ENCODE measurements around the gene SEPTIN1. TPM values are rescaled to one million over a fixed set of nuclear protein-coding genes. Genes with fewer than 3 reads are reported as not detected.

The SEPTIN1 gene, protein sequence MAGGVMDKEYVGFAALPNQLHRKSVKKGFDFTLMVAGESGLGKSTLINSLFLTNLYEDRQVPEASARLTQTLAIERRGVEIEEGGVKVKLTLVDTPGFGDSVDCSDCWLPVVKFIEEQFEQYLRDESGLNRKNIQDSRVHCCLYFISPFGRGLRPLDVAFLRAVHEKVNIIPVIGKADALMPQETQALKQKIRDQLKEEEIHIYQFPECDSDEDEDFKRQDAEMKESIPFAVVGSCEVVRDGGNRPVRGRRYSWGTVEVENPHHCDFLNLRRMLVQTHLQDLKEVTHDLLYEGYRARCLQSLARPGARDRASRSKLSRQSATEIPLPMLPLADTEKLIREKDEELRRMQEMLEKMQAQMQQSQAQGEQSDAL
- total RNA-seq (1 to 10 TPM in 1 of 2 donors, under 1 TPM in 1; 0.63 to 2.4 TPM), polyA plus RNA-seq (ENCODE audit: insufficient read depth, low read depth, low replicate concordance) (3.9 TPM)
- long read RNA-seq, donor 1, partial matches to known transcripts = 5 of 5 reads
- long read RNA-seq, donor 1, other reads (novel, unspliced or antisense) = 0 of 5 reads
- long read RNA-seq, donor 2 = 0 reads

DNA sequence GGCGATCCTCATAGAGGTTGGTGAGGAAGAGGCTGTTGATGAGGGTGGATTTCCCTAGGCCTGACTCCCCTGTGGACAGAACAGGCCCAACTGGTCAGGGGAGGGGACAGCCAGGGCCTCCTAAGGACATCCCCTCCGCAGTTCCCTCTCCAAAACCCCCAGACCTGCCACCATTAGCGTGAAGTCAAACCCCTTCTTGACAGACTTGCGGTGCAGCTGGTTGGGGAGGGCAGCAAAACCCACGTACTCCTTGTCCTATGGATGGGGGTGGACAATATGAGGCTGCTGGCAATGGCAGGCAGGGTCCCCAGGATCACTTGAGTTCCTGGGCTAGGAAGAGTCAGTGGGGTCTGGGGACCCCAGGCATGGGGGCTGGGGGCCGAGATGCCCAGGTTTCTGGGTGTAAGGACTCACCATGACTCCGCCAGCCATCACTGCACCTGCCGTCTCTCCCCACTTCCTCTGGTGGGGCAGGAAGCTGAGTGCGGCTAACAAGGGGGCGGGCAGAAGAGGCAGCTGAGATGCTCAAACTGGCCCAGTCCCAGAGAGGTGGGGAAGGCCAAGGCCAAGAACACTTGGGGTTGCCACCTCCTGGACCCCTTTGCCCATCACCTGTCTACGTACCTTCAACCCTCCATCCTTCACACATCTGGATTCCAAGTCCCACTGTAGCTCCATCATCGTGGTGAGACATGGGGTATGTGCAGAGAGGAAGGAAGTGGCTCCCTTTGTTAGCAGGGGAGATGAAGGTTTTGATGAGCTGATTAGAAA lies at the start of gene SEPTIN1:
TSS of gene SEPTIN1 (minus strand) at position 451 of the 771 bp plus-strand sequence. CDS start at position 432, 19 bp downstream.
- TF ChIP-seq, protein P1, sequence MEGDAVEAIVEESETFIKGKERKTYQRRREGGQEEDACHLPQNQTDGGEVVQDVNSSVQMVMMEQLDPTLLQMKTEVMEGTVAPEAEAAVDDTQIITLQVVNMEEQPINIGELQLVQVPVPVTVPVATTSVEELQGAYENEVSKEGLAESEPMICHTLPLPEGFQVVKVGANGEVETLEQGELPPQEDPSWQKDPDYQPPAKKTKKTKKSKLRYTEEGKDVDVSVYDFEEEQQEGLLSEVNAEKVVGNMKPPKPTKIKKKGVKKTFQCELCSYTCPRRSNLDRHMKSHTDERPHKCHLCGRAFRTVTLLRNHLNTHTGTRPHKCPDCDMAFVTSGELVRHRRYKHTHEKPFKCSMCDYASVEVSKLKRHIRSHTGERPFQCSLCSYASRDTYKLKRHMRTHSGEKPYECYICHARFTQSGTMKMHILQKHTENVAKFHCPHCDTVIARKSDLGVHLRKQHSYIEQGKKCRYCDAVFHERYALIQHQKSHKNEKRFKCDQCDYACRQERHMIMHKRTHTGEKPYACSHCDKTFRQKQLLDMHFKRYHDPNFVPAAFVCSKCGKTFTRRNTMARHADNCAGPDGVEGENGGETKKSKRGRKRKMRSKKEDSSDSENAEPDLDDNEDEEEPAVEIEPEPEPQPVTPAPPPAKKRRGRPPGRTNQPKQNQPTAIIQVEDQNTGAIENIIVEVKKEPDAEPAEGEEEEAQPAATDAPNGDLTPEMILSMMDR (IDR thresholded peaks at IDR 0.05) = no peak
- no peak for TF ChIP-seq POLR2A (IDR thresholded peaks at IDR 0.05)
- 73% methylated on average over 12 of the region's 12 CpGs for WGBS, 2 donors
- no peaks in the 10 kb centered on the region for H3K9me3 ChIP-seq
- intact Hi-C loops (cut with DNase I; ENCODE audit: low total_unique reads) = no loop called here
- H3K4me3 ChIP-seq = no peak within 1 kb of the TSS
- no peak within 1 kb of the TSS for H3K27ac ChIP-seq
- no peaks in the 10 kb centered on the region for H3K27me3 ChIP-seq
- DNase-seq = no peak
- H3K4me1 ChIP-seq = peaks cover 8% of the 10 kb centered on the region
- no peaks in the 10 kb centered on the region for H3K36me3 ChIP-seq (ENCODE audit: low read depth, missing control alignments)

DNA sequence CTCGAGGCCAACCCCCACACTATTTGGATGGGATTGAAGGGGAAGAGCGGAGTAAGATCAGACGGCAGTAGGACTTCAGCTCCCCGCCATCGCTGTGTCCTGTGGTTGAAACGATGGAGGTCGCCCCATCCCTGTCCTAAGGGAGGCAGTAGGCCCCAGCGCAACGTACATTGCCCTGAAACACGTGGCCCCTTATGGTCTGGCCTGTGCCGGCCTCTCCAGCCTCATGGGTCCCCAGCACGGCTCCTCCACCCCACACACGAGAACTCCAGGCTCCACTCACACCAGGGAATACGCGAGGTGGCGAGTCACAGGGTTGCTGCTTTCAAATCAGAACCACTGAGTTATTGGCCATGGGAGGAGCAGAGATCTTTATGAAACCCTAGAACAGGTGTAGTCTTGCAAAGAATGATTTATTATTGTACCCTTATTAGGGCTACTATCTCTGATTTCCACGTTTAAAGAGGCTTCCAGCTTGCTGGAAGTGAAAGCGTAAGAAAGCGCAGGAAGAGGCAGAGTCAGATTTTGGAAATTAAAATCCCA lies 48.1 kb upstream of the SEPTIN1 start:
- Histone ChIP-seq H3K36me3 (ENCODE audit: low read depth, missing control alignments) (no peaks in the 10 kb centered on the region), H3K4me3 (peak overlapping the region; percentile 63 to 71), H3K4me1 (peaks cover 12% of the 10 kb centered on the region), H3K9me3 (no peaks in the 10 kb centered on the region), H3K27me3 (no peaks in the 10 kb centered on the region), H3K27ac (peak overlapping the region; percentile 48 to 75)
- intact Hi-C loops (cut with DNase I; ENCODE audit: low total_unique reads) = no loop called here
- no peak for DNase-seq
- TF ChIP-seq POLR2A (IDR thresholded peaks at IDR 0.05) = no peak
- TF ChIP-seq, protein P1 (IDR thresholded peaks at IDR 0.05) = no peak
- WGBS, 2 donors = 31 to 39% methylated on average over 16 to 19 of the region's 19 CpGs

DNA sequence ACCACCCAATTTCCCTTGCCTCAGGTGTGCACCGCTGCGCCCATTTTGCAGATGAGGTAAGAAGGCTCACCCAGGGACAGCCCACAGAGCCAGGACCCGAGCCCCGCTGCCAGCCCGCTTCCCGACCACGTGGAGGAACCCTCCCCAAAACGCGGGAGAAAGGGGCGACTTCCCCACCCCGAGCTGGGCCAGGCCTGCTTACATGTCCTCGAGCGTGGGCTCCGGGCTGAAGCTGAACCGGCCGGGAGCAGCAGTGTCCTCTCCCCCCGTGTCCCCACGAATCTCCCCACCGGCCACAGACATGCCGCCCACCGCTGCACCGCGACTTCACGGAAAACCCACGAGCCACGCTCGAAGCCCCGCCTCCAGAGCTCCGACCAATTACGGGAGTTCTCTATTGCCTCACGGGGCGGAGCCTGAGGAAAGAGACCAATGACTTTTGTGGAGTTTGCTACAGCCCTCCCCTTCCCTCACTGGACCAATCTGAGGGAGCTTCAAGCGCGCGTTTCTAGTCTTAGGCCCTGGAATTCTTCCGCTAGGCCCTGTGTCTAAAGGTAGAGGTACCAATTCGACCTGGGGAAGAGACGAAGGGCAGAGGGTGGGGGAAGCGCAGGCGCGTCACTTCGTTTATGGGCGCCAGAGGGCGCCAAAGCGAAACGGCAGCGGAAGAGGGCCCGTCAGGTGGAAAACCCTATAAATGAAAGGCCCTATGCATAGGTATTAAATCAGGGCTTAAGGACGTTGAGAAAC lies 47.5 kb upstream of the SEPTIN1 start, which contains the start of gene DCTPP1:
TSS of gene DCTPP1 (minus strand) at position 353 of the 750 bp plus-strand sequence. CDS start at position 303, 50 bp downstream.
- peak within 1 kb of the TSS; percentile 63 to 71 for H3K4me3 ChIP-seq
- WGBS, 2 donors = 0% methylated on average over 13 to 47 of the region's 49 CpGs
- TF ChIP-seq POLR2A (IDR thresholded peaks at IDR 0.05) = no peak
- TF ChIP-seq, protein P1 (IDR thresholded peaks at IDR 0.05) = peak; percentile 65 to 83 (median 77)
- no peaks in the 10 kb centered on the region for H3K9me3 ChIP-seq
- DNase-seq = peak; percentile 98
- peak within 1 kb of the TSS; percentile 48 to 75 for H3K27ac ChIP-seq
- H3K36me3 ChIP-seq (ENCODE audit: low read depth, missing control alignments) = no peaks in the 10 kb centered on the region
- H3K4me1 ChIP-seq = peaks cover 12% of the 10 kb centered on the region
- intact Hi-C loops (cut with DNase I; ENCODE audit: low total_unique reads) = no loop called here
- no peaks in the 10 kb centered on the region for H3K27me3 ChIP-seq

DNA sequence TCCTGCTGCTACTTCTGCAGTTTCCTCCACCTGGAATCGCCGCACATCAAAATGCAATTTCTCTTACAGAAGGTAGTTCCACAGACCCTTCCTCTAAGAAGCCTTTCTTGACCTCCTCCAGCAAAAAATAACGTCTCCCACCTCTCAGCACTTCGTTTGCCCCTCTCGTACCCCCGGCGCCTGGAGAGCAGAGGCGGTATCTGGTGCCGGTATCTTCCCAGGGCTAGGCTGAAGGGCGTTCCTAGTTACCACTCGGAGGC lies 47.0 kb upstream of the SEPTIN1 start:
- Histone ChIP-seq H3K9me3 (no peaks in the 10 kb centered on the region), H3K27ac (peak overlapping the region; percentile 48 to 75), H3K4me1 (peaks cover 12% of the 10 kb centered on the region), H3K4me3 (peak overlapping the region; percentile 63 to 71), H3K36me3 (ENCODE audit: low read depth, missing control alignments) (no peaks in the 10 kb centered on the region), H3K27me3 (no peaks in the 10 kb centered on the region)
- intact Hi-C loops (cut with DNase I; ENCODE audit: low total_unique reads) = no loop called here
- 1% methylated on average over 9 to 11 of the region's 11 CpGs for WGBS, 2 donors
- no peak for TF ChIP-seq POLR2A (IDR thresholded peaks at IDR 0.05)
- TF ChIP-seq, protein P1 (IDR thresholded peaks at IDR 0.05) = no peak
- no peak for DNase-seq
